Measurements from ENCODE around the gene AMY1C.
"Not testable (repeated sequence)": the region's sequence is repeated elsewhere in the genome, so short reads cannot be mapped to it uniquely, and the experiment has no call there.

Gene AMY1C

DNA sequence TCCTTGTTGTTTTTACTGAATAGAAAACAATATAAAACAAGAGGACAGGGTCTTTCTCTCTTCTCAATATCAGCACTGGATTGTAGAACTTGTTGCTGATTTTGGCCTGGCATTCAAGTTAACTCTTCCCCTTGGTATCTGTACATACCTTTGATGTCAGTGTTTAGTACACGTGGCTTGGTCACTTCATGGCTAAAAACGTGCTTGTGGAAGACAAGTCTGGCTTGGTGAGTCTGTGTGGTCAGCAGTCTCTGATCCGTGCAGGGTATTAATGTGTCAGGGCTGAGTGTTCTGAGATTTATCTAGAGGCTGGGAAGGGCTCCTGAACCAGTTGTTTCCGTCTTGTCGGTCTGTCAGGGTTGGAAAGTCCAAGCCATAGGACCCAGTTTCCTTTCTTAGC is at the start of gene AMY1C:
Gene AMY1C (plus strand): TSS at position 301 of the 400 bp plus-strand sequence. CDS start 572 bp downstream, outside the sequence.
- not testable (repeated sequence) for DNase-seq (ENCODE audit: low spot score)

- not testable (repeated sequence) for DNase-seq (ENCODE audit: low spot score)
These were observed 49.0 kb upstream of the AMY1C start for GRCh38 chr1:103700669-103701068.

DNA sequence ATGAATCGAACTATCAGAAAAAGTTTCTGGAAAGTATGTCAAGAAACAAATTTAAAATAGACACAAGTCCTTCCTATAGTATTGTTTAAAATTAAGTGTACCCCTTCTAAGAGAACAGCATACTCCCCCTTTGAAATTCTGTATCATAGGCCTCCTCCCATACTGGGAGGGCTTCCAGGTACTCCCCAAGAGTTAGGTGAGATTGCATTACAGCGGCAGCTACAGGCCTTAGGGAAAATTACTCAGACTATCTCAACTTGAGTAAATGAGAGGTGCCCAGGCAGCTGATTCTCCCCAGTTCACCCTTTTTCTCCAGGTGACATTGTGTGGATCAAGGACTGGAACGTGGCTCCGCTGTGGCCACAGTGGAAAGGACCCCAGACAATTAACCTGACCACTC is 48.4 kb upstream of the AMY1C start:
- DNase-seq (ENCODE audit: low spot score): not testable (repeated sequence)

- DNase-seq (ENCODE audit: low spot score): not testable (repeated sequence)
These were observed 42.0 kb upstream of the AMY1C start for GRCh38 chr1:103707670-103708069.

DNA sequence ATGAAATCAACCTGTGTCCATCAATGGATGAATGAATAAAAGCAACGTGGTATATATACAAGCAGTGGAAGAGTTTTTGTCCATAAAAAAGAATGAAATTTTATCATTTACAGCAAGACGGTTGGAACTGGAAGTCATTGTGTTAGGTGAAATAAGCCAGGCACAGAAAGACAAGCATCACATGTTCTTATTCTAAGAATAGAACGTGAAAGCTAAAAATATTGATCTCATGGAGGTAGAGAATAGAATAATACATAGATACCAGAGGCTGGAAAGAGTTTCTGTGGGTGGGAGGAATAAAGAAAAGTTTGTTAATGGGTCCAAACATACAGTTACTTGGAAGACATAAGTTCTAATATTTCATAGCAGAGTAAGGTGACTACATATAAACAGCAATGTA is 39.3 kb upstream of the AMY1C start:
- not testable (repeated sequence) for DNase-seq (ENCODE audit: low spot score)

DNA sequence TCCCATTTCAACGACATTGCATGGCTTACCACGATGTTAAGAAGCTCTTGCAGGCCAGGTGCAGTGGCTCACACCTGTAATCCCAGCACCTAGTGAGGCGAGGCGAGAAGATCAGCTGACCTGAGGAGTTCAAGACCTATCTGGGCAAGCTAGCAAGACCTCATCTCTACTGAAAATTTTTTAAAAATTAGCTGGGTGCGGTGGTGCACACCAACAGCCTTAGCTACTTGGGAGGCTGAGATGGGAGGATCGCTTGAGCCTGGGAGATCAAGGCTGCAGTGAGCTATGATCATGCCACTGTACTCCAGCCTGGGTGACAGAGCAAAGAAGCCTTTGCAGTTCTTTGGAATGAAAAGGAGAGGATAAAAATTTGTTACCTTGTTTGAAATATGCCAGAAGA is 32.3 kb upstream of the AMY1C start:
- not testable (repeated sequence) for DNase-seq (ENCODE audit: low spot score)

DNA sequence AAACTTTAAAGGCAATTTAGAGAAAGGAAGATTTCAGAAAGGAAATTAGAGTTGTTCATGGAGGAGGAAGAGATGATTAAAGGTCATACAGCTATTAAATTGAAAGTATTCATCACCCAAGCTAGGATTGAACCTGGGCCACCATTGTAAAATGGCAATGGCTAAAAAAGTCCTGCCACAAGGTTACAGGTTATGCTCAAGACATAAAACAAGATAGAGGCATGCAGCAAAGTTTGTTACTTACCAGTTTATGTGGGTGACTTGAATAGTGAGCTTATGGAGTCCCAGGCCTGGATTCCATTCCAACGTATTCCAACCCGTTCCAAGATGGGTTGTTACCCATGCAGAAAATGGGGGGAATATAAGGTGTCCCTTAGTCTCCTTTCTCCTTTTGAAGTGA is 28.2 kb upstream of the AMY1C start:
- DNase-seq (ENCODE audit: low spot score): not testable (repeated sequence)

GRCh38 chr1:103735334-103735733 is 14.4 kb upstream of the AMY1C start:
- DNase-seq (ENCODE audit: low spot score): not testable (repeated sequence)

GRCh38 chr1:103738031-103738430 is 11.7 kb upstream of the AMY1C start:
- not testable (repeated sequence) for DNase-seq (ENCODE audit: low spot score)

DNA sequence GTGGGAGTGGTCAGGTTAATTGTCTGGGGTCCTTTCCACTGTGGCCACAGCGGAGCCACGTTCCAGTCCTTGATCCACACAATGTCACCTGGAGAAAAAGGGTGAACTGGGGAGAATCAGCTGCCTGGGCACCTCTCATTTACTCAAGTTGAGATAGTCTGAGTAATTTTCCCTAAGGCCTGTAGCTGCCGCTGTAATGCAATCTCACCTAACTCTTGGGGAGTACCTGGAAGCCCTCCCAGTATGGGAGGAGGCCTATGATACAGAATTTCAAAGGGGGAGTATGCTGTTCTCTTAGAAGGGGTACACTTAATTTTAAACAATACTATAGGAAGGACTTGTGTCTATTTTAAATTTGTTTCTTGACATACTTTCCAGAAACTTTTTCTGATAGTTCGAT is 5.2 kb upstream of the AMY1C start:
- DNase-seq (ENCODE audit: low spot score): not testable (repeated sequence)

DNA sequence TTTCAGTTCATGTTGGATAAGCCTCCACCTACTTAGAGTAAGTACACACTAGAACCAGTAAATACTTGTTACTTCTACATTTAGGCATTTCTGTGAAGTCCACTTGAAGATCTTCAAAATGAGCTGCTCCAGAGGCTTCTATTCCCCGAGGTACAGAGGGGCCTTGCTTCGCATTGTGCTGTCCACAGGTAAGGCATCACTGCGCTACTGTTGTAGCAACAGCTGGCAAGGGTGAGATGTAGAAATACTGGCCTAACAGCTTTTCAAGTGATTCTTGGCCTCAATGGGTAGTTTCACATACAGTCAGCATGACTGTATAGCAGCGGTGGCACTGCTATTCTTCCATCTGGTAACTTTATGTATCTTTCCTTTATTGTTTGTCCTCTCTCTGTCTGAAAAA is 4.7 kb upstream of the AMY1C start:
- not testable (repeated sequence) for DNase-seq (ENCODE audit: low spot score)

DNA sequence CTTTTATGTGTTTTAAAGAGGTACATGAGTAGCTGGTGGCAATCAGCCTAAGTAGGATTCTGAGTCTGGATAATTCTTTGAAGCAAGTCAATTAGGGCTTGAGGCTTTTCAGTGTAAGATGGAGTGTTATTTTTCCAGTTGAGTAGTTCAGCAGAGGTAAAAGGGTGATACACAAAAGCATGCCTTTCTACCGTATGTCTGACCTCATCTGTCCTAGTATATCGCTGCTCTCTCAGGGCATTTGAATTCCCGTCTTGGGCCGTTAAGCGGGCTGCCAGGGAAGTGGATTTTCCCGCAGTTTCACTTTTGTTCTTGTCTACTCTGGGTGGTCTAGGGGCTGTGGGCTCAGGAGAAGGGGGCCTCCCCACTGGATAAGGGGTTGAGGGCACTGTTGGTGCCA is 1.4 kb upstream of the AMY1C start:
- not testable (repeated sequence) for DNase-seq (ENCODE audit: low spot score)

DNA sequence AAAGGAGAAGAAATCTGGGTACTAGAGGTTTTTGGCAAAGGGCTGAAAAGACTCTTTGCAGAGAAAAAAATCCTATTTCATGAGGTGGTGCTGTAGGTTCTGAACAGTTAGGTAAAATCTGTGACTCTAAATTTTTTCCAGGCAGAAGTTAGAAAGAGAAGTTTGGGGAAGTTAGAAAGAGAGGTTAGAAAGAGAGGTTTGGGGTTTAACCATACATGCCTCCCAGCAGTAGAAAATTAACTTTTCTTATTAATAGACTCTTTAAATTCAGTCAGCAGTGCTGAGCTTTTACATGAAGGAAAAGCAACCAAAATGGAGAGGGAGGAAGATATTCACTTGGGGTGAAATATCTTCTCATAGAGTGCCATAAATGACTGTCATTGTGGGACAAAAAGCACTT is 12.2 kb downstream of the AMY1C start:
- no peak for DNase-seq (ENCODE audit: low spot score)
- TF ChIP-seq, protein P1, sequence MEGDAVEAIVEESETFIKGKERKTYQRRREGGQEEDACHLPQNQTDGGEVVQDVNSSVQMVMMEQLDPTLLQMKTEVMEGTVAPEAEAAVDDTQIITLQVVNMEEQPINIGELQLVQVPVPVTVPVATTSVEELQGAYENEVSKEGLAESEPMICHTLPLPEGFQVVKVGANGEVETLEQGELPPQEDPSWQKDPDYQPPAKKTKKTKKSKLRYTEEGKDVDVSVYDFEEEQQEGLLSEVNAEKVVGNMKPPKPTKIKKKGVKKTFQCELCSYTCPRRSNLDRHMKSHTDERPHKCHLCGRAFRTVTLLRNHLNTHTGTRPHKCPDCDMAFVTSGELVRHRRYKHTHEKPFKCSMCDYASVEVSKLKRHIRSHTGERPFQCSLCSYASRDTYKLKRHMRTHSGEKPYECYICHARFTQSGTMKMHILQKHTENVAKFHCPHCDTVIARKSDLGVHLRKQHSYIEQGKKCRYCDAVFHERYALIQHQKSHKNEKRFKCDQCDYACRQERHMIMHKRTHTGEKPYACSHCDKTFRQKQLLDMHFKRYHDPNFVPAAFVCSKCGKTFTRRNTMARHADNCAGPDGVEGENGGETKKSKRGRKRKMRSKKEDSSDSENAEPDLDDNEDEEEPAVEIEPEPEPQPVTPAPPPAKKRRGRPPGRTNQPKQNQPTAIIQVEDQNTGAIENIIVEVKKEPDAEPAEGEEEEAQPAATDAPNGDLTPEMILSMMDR (IDR thresholded peaks at IDR 0.05; ENCODE audit: extremely low read depth, missing control alignments): no peak

DNA sequence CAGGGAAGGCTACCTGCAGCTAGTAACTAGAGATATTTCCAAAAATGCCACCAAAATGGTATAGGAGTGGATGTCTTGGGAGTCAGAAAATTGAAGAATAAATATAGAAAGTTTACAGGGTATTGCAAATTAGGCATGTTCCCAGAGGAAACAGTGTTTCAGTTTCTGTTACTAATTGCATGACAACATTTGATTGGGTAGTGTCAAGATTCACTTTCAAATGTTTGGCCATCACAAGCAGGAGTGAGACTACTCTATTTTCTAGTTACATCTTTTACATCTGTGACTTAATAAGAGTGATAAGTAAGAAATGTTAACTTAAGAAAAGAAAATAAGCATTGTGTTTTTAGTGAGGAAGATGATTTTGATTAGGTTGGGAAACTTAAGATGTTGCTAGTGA is 30.2 kb downstream of the AMY1C start:
- no peak for DNase-seq (ENCODE audit: low spot score)
- TF ChIP-seq, protein P1 (IDR thresholded peaks at IDR 0.05; ENCODE audit: extremely low read depth, missing control alignments): no peak

DNA sequence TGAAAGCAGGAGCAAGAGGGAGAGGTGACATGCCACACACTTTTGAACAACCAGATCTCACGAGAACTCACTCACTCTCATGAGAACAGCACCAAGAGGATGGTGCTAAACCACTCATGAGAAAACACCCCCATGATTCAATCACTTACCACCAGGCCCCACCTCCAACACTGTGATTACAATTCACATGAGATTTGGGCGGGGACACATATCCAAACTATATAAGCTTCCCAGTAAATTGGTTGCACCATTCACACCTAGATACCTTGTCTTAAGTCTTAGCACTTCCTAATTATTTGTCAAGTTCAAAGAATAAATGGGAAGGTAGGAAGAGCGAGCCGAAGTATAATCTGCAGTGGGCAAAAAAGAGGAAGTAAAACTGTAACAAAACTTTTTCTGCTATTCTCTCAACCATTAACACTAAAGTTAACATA is 34.3 kb downstream of the AMY1C start:
- DNase-seq (ENCODE audit: low spot score): no peak
- TF ChIP-seq, protein P1 (IDR thresholded peaks at IDR 0.05; ENCODE audit: extremely low read depth, missing control alignments): no peak
